Upper lobe of left lung (tissue), 6 donors: Measurements from ENCODE around the gene GARIN1A. TPM values are rescaled to one million over a fixed set of nuclear protein-coding genes. Genes with fewer than 3 reads are reported as not detected.
"Not testable (repeated sequence)": the region's sequence is repeated elsewhere in the genome, so short reads cannot be mapped to it uniquely, and the experiment has no call there.

Experiments used
- ATAC-seq, 2 donors: fragments of 200-7000 bp; cut with Tn5 transposase; one replicate each; pipeline ENCODE4 v1.9.1; 2022; ENCODE audit warnings: mild to moderate bottlenecking in 2 of 2, moderate library complexity in 2 of 2; ENCODE audit not compliant: low FRiP score in 2 of 2
- DNase-seq, 2 donors: peaks; one replicate each; pipeline ENCODE4 v3.0.0-alpha.2; 2019 to 2020
- H3K27ac ChIP-seq, 4 donors: fragments of 200-600 bp; sonication (generic); one replicate each; pipeline ENCODE4 v1.5.1; 2016 to 2019
- H3K27me3 ChIP-seq, 4 donors: fragments of 200-600 bp; sonication (generic); one replicate each; pipeline ENCODE4 v1.5.1; 2017 to 2019
- H3K36me3 ChIP-seq, 4 donors: fragments of 200-600 bp; sonication (generic); one replicate each; pipeline ENCODE4 v1.5.1; 2016 to 2019
- H3K4me1 ChIP-seq, 4 donors: fragments of 200-600 bp; sonication (generic); one replicate each; pipeline ENCODE4 v1.5.1; 2018 to 2019
- H3K4me3 ChIP-seq, 4 donors: fragments of 200-600 bp; sonication (generic); one replicate each; pipeline ENCODE4 v1.5.1; 2017 to 2019; ENCODE audit warnings: mild to moderate bottlenecking in 2 of 4, moderate library complexity in 1 of 4
- H3K9me3 ChIP-seq, 4 donors: fragments of 200-600 bp; sonication (generic); one replicate each; pipeline ENCODE4 v1.5.1; 2018 to 2019
- EP300 ChIP-seq, 4 donors: sonication (generic); formaldehyde crosslinking; IDR thresholded peaks; one replicate each; pipeline ENCODE4 v1.5.1; 2017; ENCODE audit warnings: antibody characterized with exemption in 4 of 4, control low read depth in 2 of 4
- POLR2A ChIP-seq, 4 donors: fragments of 450-650 bp; IDR thresholded peaks; one replicate each; pipeline ENCODE4 v1.5.1; 2016 to 2017; ENCODE audit warnings: antibody characterized with exemption in 4 of 4, mild to moderate bottlenecking in 2 of 4
- POLR2AphosphoS5 ChIP-seq, 2 donors: sonication (generic); formaldehyde crosslinking; IDR thresholded peaks; one replicate each; pipeline ENCODE4 v1.5.1; 2017; ENCODE audit warnings: antibody characterized with exemption in 2 of 2
- WGBS, 2 donors: methylation state at CpG; one replicate each; pipeline ENCODE4 v1.1.5; 2017 to 2018; 5-methylcytosine and 5-hydroxymethylcytosine counted together
- total RNA-seq, 6 donors: library from RNA; depleted of rRNA in 4 of 6; stranded (reverse); fragments of >200 nt in 4 of 6; gene quantifications; one replicate each; pipeline versions ENCODE4 v1.1.0 to v1.2.1, GENCODE V29; 2016 to 2021
- TF ChIP-seq, protein P1 (sequence below), 6 experiments: fragments of 450-650 bp in 4 of 6; fragments of 200-600 bp in 2 of 6; sonication (generic) in 2 of 6; IDR thresholded peaks; one replicate each; pipeline ENCODE4 v1.5.1; 2016 to 2019; ENCODE audit warnings: antibody characterized with exemption in 6 of 6
- donor health status: DM: no; HTN: no; CAD: no; lungs with moderate emphysema.
- donor health status: DM: no; HTN: yes; CAD: no; lungs with severe emphysema.

Gene GARIN1A
- total RNA-seq, result 10 to 100 TPM in 2 of 6 donors, 1 to 10 TPM in 3, under 1 TPM in 1; 0.61 to 24.1 (median 3.1) TPM

GRCh38 chr7:128671992-128672391, at the start of gene GARIN1A:
TSS of gene GARIN1A (plus strand) at chr7:128672292. CDS start at chr7:128672398, 106 bp downstream.
- no peak for TF ChIP-seq POLR2A (IDR thresholded peaks at IDR 0.05)
- TF ChIP-seq EP300 (IDR thresholded peaks at IDR 0.05), result no peak
- TF ChIP-seq POLR2AphosphoS5 (IDR thresholded peaks at IDR 0.05), result no peak
- TF ChIP-seq, protein P1, sequence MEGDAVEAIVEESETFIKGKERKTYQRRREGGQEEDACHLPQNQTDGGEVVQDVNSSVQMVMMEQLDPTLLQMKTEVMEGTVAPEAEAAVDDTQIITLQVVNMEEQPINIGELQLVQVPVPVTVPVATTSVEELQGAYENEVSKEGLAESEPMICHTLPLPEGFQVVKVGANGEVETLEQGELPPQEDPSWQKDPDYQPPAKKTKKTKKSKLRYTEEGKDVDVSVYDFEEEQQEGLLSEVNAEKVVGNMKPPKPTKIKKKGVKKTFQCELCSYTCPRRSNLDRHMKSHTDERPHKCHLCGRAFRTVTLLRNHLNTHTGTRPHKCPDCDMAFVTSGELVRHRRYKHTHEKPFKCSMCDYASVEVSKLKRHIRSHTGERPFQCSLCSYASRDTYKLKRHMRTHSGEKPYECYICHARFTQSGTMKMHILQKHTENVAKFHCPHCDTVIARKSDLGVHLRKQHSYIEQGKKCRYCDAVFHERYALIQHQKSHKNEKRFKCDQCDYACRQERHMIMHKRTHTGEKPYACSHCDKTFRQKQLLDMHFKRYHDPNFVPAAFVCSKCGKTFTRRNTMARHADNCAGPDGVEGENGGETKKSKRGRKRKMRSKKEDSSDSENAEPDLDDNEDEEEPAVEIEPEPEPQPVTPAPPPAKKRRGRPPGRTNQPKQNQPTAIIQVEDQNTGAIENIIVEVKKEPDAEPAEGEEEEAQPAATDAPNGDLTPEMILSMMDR (IDR thresholded peaks at IDR 0.05), result no peak
- Histone ChIP-seq H3K4me1 (no peaks in the 10 kb centered on the region), H3K36me3 (no peaks in the 10 kb centered on the region), H3K4me3 (no peak within 1 kb of the TSS), H3K27ac (no peak within 1 kb of the TSS), H3K27me3 (no peaks in the 10 kb centered on the region), H3K9me3 (no peaks in the 10 kb centered on the region)
- DNase-seq (no peak), ATAC-seq (no peak)
- WGBS, 2 donors, result 59 to 60% methylated on average over 4 of the region's 4 CpGs

DNA sequence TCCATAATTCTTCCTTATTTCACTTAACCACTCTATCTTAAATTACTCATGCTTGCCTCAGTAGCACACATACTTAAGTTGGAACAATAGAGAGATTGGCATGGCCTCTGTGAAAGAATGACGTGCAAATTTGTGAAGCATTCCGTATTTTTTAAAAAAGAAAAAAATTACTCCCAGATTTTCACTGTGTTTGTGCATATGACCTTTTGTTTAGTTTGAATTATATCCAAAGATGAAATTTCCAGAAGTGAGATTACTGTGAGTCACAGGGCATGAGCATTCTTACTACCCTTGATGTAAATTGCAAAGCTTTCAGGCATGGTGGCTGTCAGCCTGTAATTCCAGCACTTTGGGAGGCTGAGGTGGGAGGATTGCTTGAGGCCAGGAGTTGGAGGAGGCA, 45.0 kb upstream of the GARIN1A start:
- WGBS, 2 donors, result 84 to 100% methylated on average over 2 of the region's 2 CpGs
- H3K4me3 ChIP-seq, ATAC-seq, H3K4me1 ChIP-seq, DNase-seq, H3K9me3 ChIP-seq, H3K27ac ChIP-seq, H3K27me3 ChIP-seq: not testable (repeated sequence)
- H3K36me3 ChIP-seq, result peaks cover 19 to 90% (median 43%) of the 10 kb centered on the region in 4 donors

DNA sequence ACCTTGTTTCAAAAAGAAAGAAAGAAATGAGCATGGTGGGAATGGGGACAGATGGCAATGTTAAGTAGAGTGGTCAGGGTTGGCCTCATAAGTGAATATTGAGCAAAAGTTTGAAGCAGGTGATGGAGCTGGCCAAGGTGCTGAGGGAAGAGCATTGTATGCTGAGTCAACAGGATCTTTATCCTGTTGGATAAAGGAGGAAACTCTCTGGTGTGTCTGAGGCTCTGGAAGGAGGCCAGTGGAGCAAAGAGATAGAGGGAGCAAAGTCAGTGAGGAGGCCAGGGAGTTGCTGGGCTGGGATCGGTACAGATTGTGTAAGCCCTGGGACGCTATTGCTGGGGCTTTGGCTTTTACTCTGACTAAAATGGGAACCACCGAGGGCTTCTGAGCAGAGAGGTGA, 38.2 kb upstream of the GARIN1A start:
- peaks cover 9 to 65% (median 30%) of the 10 kb centered on the region in 4 donors for H3K36me3 ChIP-seq
- not testable (repeated sequence) for ATAC-seq, DNase-seq, H3K27me3 ChIP-seq, H3K4me3 ChIP-seq, H3K4me1 ChIP-seq, H3K27ac ChIP-seq, H3K9me3 ChIP-seq
- WGBS, 2 donors, result 93 to 95% methylated on average over 3 of the region's 3 CpGs

- H3K27me3 ChIP-seq, H3K4me1 ChIP-seq, H3K27ac ChIP-seq, H3K4me3 ChIP-seq, H3K9me3 ChIP-seq, DNase-seq, ATAC-seq: not testable (repeated sequence)
- peaks cover 3 to 58% (median 23%) of the 10 kb centered on the region in 4 donors for H3K36me3 ChIP-seq
- WGBS, 2 donors, result 98 to 100% methylated on average over 5 of the region's 5 CpGs
These were observed 26.9 kb upstream of the GARIN1A start for GRCh38 chr7:128645206-128645605.

- peaks cover 0 to 53% (median 19%) of the 10 kb centered on the region in 4 donors for H3K36me3 ChIP-seq
- not testable (repeated sequence) for H3K27me3 ChIP-seq, H3K4me3 ChIP-seq
These were observed 26.2 kb upstream of the GARIN1A start for GRCh38 chr7:128645844-128646243.

GRCh38 chr7:128646877-128647276, 25.2 kb upstream of the GARIN1A start:
- DNase-seq, H3K4me3 ChIP-seq, H3K27ac ChIP-seq, H3K9me3 ChIP-seq, H3K4me1 ChIP-seq, ATAC-seq, H3K27me3 ChIP-seq: not testable (repeated sequence)
- 90 to 100% methylated on average over 3 to 5 of the region's 6 CpGs for WGBS, 2 donors
- H3K36me3 ChIP-seq, result peaks cover 0 to 55% (median 22%) of the 10 kb centered on the region in 4 donors

More at GRCh38 chr7:128645844-128646243, 26.2 kb upstream of the GARIN1A start:
- not testable (repeated sequence) for ATAC-seq, H3K9me3 ChIP-seq, H3K27ac ChIP-seq, DNase-seq, H3K4me1 ChIP-seq
- WGBS, 2 donors, result 96 to 98% methylated on average over 4 of the region's 4 CpGs

DNA sequence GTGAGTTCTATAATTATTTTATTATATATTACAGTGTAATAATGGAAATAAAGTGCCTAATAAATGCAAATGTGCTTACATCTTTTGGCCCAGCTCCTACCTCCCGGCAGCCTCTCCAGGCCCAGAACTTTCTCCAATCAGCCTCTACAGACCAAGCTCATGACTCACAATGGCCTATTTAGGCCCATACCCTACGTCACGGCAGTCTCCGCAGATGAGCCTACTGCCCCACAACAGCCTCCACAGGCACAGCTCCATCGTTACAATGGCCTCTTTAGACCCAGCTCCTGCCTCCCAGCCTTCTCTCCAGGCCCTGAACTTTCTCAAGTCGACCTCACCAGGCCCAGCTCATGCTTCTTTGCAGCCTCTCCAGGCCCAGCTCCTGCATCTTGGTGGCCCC, 21.0 kb upstream of the GARIN1A start:
- H3K4me1 ChIP-seq, H3K27ac ChIP-seq, H3K4me3 ChIP-seq, ATAC-seq, H3K9me3 ChIP-seq, H3K27me3 ChIP-seq, DNase-seq: not testable (repeated sequence)
- 96 to 100% methylated on average over 4 to 6 of the region's 6 CpGs for WGBS, 2 donors
- peaks cover 3 to 49% (median 22%) of the 10 kb centered on the region in 4 donors for H3K36me3 ChIP-seq

DNA sequence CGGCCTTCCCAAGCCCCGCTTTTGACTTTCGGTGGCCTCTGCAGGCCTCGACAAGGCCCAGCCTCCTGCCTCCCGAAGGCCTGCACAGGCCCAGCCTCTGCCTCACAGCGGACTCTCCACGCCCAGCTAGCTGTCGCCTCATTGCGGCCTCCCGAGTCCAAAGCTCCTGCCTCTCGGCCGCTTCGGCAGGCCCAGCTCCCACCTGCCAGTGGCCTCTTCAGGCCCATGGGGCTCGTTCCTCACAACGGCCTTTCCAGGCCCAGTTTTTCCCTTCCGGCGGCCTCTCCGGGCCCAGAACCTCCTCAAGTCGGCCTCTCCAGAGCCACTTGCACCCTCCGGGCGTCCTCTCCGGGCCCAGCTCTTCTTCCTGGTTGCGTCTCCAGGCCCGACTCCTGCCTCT, 19.5 kb upstream of the GARIN1A start:
- not testable (repeated sequence) for H3K4me1 ChIP-seq, H3K9me3 ChIP-seq, H3K4me3 ChIP-seq, H3K27me3 ChIP-seq, H3K27ac ChIP-seq, ATAC-seq
- peak in 1 of 2 donors; percentile 56 for DNase-seq
- H3K36me3 ChIP-seq, result peaks cover 3 to 45% (median 22%) of the 10 kb centered on the region in 4 donors
- 96 to 98% methylated on average over 16 to 19 of the region's 24 CpGs for WGBS, 2 donors

DNA sequence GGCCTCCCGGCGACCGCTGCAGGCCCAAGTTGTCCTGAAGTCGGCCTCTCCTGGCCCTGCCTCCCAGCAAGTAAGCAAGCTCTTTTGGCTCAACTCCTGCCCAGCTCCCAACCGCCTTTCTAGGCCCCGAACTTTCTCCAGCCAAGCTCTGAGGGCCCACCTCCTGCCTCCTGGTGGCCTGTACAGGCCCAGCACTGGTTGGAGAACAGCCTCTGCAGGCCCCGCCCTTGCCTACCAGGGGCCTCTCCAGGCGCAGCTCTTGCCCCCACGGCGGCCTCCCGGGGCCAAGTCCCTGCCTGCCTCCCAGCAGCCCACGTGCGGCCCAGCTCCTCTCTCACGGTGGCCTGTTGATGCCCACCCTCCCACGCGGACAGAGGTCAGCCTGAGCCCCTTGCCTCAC, 18.9 kb upstream of the GARIN1A start:
- H3K9me3 ChIP-seq, H3K27ac ChIP-seq, H3K4me1 ChIP-seq, ATAC-seq, H3K27me3 ChIP-seq, H3K4me3 ChIP-seq: not testable (repeated sequence)
- 94 to 100% methylated on average over 5 to 13 of the region's 16 CpGs for WGBS, 2 donors
- peaks cover 3 to 44% (median 22%) of the 10 kb centered on the region in 4 donors for H3K36me3 ChIP-seq
- DNase-seq, result peak in 1 of 2 donors; percentile 64

DNA sequence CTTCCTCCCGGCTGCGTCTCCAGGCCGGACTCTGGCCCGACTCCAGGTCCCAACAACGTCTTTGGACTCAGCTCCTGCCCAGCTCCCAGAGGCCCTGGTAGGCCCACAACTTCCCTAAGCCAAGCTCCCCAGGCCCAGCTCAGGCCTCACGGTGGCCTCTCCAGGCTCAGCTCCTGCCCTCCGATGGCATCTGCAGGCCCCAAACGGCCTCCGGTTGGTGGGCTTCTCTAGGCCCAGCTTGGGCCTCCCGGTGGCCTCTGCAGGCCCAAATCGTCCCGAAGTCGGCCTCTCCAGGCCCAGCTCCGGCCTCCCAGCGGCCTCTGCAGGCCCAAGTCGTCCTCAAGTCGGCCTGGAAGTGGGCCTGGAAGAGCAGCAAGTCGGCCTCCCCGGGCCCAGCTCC, 18.0 kb upstream of the GARIN1A start:
- 83 to 100% methylated on average over 1 to 19 of the region's 19 CpGs for WGBS, 2 donors
- peak in 1 of 2 donors; percentile 54 for DNase-seq

GRCh38 chr7:128654501-128654900, 17.6 kb upstream of the GARIN1A start:
- not testable (repeated sequence) for H3K9me3 ChIP-seq, H3K4me3 ChIP-seq, ATAC-seq, H3K27me3 ChIP-seq, H3K27ac ChIP-seq, H3K4me1 ChIP-seq
- peaks cover 3 to 40% (median 21%) of the 10 kb centered on the region in 4 donors for H3K36me3 ChIP-seq
- DNase-seq, result peak in 1 of 2 donors; percentile 71
- WGBS, 2 donors, result 92 to 95% methylated on average over 14 to 18 of the region's 18 CpGs

More for the DNA sequence above, 18.0 kb upstream of the GARIN1A start:
- H3K27me3 ChIP-seq, H3K4me3 ChIP-seq, ATAC-seq, H3K27ac ChIP-seq, H3K9me3 ChIP-seq, H3K4me1 ChIP-seq: not testable (repeated sequence)
- peaks cover 3 to 40% (median 21%) of the 10 kb centered on the region in 4 donors for H3K36me3 ChIP-seq

GRCh38 chr7:128658428-128658827, 13.7 kb upstream of the GARIN1A start:
- Histone ChIP-seq H3K9me3 (peaks cover 0 to 11% (median 2%) of the 10 kb centered on the region in 4 donors), H3K36me3 (peaks cover 0 to 14% (median 7%) of the 10 kb centered on the region in 4 donors)
- not testable (repeated sequence) for H3K4me3 ChIP-seq, DNase-seq, H3K27ac ChIP-seq, H3K27me3 ChIP-seq, H3K4me1 ChIP-seq, ATAC-seq
- WGBS, 2 donors, result 74 to 100% methylated on average over 1 to 4 of the region's 5 CpGs
